H4 (cell line): ENCODE data around the gene PCBD2. TPM values are rescaled to one million over a fixed set of nuclear protein-coding genes. Genes with fewer than 3 reads are reported as not detected.
"Not testable (repeated sequence)": the region's sequence is repeated elsewhere in the genome, so short reads cannot be mapped to it uniquely, and the experiment has no call there.

ENCODE experiments used
- DNase-seq: peaks from one replicate; pipeline ENCODE4 v3.0.0-alpha.2; 2015; ENCODE audit warnings: low spot score
- total RNA-seq: library from RNA; depleted of rRNA; stranded (reverse); fragments of >200 nt; shearing (Covaris generic); gene quantifications from 2 replicates; pipeline ENCODE4 v1.2.3, GENCODE V29; 2014; rRNA removed

The PCBD2 gene
- total RNA-seq, result 7.6 and 9.9 TPM in 2 replicates

GRCh38 chr5:134904610-134905245 is at the start of gene PCBD2:
TSS of gene PCBD2 (plus strand) at chr5:134905131. CDS start at chr5:134905140, 9 bp downstream.
- peak; percentile 88 for DNase-seq

DNA sequence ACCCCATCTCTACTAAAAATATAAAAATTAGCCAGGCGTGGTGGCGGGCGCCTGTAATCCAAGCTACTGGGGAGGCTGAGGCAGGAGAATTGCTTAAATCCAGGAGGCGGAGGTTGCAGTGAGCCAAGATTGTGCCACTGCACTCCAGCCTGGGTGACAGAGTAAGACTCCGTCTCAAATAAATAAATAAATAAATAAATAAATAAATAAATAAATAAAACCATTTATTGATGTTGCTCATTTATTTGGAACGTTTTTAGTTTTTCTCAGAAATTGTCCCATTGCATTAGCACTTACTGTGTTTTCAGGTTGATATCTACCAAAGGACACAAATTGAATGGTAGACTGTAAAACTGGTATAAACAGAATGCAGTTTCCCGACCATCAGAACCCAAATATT is 48.5 kb upstream of the PCBD2 start:
- not testable (repeated sequence) for DNase-seq

DNA sequence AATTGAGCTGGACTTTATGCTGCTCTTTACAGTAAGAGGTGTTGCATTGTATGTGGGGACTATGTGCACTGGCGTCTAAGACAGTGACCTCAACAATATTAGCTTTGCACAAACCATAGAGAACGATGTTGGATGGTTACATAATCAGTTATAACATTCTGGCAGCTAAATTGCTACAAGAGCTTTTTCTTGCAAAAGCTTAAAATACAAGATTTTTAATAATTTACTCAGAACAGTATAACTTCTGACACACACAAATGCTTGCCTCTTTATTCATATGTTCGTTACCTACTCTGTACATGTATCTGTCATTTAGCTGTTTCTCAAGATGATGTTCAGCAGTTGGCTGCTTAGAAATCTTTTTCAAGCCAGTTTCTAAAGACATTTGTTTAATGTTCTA is 47.5 kb upstream of the PCBD2 start:
- DNase-seq, result no peak

- no peak for DNase-seq
These were observed 40.2 kb upstream of the PCBD2 start for GRCh38 chr5:134864707-134865106.

GRCh38 chr5:134873494-134873893 is 31.4 kb upstream of the PCBD2 start:
- no peak for DNase-seq

DNA sequence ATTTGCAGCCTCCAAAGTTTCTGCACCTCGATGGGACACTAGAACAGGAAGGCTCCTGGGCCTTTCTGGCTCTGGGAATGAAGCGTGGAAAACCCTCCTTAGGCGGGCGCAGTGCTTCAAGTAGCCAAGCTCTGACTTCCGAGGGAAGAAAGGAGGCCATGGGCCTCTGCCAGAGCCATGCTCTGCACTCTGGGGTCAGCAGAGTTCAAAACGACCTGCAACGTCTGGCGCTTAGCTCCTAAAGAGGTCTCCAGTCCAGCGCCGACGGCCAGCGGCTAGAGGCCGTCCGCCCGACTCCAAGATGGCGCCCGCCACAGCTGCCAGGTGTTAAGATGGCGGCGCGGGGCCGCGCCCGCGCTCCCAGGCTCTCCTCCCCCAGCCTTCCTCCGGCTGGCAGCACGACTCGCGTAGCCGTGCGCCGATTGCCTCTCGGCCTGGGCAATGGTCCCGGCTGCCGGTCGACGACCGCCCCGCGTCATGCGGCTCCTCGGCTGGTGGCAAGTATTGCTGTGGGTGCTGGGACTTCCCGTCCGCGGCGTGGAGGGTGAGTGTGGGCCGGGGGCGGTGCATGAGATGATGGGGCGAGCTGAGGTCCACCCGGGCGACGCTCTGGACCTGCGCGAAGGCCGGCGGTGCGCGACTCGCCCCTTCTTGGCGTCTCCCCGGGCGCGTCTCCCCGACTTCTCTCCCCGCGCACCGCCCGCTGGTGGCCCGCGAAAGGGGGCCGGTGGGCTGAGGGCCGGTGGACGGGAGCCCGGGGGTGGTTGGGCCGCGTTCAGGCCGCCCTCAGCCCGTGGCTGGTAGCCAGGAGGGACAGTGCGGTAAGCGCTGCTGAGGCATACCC is 30.7 kb upstream of the PCBD2 start, which contains the start of gene TXNDC15:
Gene TXNDC15, plus strand, starts transcription at position 385 of the 844 bp plus-strand sequence. Its CDS starts 57 bp downstream, at position 442.
- DNase-seq, result peak; percentile 79

- peak; percentile 60 for DNase-seq
These were observed 29.9 kb upstream of the PCBD2 start for GRCh38 chr5:134874831-134875655.

DNA sequence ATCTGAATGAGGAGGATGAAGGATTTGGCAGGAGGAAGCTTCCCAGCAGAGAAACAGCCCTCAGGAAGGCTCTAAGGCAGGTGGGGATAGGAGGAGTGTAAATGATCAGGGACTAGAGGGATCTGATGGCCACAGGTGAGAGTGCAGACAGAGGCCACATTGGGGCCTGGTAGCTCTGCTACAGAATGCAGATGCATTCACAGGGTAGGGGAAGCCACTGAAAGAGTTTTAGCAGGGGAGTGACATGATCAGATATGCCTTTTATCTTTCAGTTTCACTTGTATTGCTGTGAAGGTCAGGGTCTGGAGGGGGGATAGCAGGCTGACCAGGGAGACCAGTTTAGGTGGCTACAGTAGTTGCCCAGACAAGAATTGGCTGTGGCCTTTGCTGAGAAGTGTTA is 27.8 kb upstream of the PCBD2 start:
- no peak for DNase-seq

- DNase-seq, result no peak
These were observed 26.5 kb upstream of the PCBD2 start for GRCh38 chr5:134878403-134878802.

DNA sequence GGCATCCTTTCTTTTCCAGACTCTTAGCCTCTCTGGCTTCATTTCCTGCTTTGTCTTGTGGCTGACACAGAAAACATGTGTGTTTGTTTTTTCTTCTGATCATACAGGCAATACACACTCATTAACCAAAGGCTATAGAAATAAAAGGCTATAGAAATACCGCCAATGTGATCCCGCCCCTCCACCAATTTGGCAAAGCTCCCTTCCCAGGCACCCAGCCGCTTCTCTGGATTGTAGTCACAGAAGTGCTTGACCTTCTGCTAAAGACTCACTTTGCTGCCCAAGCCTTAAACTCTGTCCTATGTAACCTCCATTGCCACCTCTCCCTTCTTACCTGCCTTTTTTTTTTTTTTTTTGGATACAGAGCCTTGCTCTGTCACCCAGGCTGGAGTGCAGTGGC is 25.5 kb upstream of the PCBD2 start:
- DNase-seq, result no peak

- DNase-seq, result not testable (repeated sequence)
These were observed 24.0 kb upstream of the PCBD2 start for GRCh38 chr5:134880937-134881336.

DNA sequence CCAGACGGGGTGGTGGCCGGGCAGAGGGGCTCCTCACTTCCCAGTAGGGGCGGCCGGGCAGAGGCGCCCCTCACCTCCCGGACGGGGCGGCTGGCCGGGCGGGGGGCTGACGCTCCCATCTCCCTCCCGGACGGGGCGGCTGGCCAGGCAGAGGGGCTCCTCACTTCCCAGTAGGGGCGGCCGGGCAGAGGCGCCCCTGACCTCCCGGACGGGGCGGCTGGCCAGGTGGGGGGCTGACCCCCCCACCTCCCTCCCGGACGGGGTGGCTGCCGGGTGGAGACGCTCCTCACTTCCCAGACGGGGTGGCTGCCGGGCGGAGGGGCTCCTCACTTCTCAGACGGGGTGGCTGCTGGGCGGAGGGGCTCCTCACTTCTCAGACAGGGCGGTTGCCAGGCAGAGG is 23.2 kb upstream of the PCBD2 start:
- DNase-seq, result not testable (repeated sequence)

- DNase-seq, result no peak
These were observed 17.3 kb upstream of the PCBD2 start for GRCh38 chr5:134887593-134888159.

DNA sequence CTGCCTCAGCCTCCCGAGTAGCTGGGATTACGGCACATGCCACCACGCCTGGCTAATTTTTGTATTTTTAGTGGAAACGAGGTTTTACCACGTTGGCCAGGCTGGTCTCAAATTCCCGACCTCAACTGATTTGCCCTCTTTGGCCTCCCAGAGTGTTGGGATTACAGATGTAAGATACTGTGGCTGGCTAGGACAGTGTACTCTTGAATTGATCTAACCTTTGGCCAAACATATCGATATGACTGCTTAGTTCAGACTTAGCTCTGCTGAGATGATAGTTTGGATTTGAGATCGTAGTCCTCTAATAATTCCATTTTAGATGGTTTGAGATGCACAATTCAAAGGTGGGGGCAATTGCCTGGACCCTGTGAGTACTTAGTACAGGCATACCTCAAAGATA is 15.6 kb upstream of the PCBD2 start:
- DNase-seq, result no peak

DNA sequence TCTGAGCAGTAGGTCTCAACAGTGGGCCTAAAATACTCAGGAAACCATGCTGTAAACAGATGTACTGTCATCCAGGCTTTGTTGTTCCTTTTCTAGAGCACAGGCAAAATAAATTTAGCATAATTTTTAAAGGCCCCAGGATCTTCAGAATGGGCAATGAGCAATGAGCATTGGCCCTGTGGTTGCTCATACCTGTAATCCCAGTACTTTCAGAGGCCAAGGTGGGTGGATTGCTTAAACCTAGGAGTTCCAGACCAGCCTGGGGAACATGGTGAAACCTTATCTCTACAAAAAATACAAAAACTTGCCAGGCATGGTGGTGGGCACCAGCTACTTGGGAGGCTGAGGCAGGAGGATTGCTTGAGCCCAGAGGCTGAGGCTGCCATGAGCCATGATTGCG is 13.5 kb upstream of the PCBD2 start:
- DNase-seq, result no peak

- no peak for DNase-seq
These were observed 12.6 kb upstream of the PCBD2 start for GRCh38 chr5:134892282-134892681.

DNA sequence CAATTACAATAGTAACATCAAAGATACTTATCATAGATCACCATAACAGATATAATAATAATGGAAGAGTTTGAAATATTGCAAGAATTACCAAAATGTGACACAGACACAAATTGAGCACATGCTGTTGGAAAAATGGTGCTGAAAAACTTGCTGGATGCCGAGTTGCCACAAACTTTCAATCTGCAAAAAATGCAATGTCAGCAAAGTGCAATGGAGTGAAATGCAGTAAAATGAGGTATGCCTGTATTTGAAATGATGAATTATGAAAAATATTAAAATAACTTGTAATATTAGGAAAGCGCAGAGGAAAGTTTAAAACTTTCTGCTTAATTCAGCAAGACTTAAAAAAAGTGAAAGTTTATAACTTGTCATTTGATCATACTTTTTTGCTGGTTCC is 12.0 kb upstream of the PCBD2 start:
- no peak for DNase-seq

- DNase-seq, result no peak
These were observed 11.0 kb upstream of the PCBD2 start for GRCh38 chr5:134893748-134894505.

- no peak for DNase-seq
These were observed 2.7 kb upstream of the PCBD2 start for GRCh38 chr5:134902071-134902801.

GRCh38 chr5:134905246-134905996 is 490 bp downstream of the PCBD2 start:
- peak; percentile 67 for DNase-seq
